PFSK-1 (cell line): ENCODE results near the gene AKAP6.

Experiments
- POLR2AphosphoS5 ChIP-seq: IDR thresholded peaks from 2 replicates; pipeline ENCODE4 v1.6.1; 2012; ENCODE audit warnings: low read depth, mild to moderate bottlenecking, control low read depth, low read length, moderate library complexity
- TAF1 ChIP-seq: IDR thresholded peaks from 2 replicates; pipeline ENCODE4 v1.6.1; 2012; ENCODE audit warnings: low read length, control low read depth, borderline replicate concordance; ENCODE audit not compliant: insufficient read depth

- no peak for TF ChIP-seq POLR2AphosphoS5
- no peak for TF ChIP-seq TAF1
These were observed 390.5 kb downstream of the AKAP6 start for GRCh38 chr14:32719601-32720000.
